NCI-H1092 treated with DMSO at 0.1 percent for 48 hours (cell line): ENCODE data around the gene TIMM44.
A peak's percentile ranks its signal among the peaks of the same experiment; 100 is the strongest.

Experiments used
- DNase-seq: peaks from one replicate; lab custom pipeline; 2025; lab: John Stamatoyannopoulos, UW

The TIMM44 gene

DNA sequence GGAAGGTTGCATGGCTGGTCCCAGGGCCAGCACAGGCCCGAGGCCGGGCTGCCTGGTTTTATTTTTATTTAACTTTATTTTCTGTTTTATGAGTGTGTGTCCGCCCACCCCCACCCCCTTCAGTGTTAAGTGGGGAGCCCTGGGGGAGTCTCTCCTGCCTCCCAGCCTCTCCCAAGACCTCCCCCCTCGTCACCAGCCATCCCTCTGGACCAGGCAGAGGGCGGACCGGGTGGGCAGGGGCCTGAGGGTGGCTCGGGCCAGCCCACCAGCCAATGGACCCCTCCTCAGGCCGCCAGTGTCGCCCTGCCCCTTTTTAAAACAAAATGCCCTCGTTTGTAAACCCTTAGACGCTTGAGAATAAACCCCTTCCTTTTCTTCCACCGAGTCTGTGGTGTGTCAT is 29.4 kb downstream of the TIMM44 start:
- DNase-seq = no peak

DNA sequence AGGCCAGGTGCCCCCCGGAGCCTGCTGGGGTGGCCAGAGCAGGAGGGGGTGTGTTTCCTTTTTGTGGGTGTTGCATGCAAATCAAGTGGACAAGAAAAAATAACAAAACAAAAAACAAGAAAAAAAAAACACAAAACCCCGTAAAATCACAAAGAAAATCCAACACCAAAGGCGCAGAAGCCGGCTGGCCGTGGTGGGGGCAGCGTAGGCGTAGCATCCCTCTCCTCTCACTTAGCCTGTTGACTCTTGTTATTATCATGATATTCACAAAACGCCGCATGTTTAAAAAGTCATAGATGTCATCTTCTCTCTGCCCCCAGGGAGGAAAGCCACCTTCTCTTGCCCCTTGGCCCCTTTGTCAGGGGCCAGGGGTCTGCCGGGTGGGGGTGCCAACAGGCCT is 29.8 kb downstream of the TIMM44 start:
- DNase-seq = no peak

DNA sequence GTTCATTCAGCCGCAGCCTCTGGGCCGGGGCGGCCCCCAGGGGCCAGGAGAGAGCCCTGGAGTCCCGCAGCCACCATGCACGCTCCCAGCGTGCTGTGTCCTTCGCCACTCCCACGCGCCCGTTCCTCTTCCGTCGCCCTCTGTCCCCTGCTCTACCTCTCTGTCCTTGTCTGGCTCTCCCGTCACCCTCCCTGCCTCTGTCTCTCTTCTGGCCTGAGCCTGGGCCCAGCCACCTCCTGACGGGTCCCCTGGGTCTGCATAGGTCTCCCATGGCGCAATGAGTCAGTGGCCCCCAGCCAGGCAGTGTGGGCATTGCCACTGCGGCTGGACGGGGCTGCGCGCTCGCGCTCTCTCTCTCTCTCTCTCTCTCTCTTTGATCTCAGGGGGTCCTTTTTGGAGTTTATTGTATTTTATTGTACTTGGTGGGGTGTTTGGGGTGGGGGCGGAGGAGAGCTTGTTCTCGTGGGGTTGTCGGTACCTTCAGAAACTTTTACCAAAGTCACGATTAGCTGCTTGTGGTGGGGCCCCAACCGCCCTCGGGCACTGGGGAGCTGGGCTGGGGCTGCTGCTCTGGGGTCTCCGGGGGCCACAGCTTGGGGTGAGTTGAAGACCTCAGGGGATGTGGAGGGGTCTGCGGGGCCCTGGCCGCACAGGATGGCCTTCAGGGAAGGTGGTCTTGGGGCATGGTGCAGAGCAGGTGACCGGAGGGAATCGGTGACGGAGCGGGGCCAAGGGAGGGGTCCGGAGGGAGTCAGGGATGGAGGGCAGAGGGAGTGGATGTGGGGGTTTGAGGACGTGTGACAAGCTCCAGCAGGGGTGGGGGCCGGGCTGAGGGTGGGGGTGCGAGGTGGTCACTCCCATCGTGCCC is 30.5 kb downstream of the TIMM44 start:
- DNase-seq = no peak

DNA sequence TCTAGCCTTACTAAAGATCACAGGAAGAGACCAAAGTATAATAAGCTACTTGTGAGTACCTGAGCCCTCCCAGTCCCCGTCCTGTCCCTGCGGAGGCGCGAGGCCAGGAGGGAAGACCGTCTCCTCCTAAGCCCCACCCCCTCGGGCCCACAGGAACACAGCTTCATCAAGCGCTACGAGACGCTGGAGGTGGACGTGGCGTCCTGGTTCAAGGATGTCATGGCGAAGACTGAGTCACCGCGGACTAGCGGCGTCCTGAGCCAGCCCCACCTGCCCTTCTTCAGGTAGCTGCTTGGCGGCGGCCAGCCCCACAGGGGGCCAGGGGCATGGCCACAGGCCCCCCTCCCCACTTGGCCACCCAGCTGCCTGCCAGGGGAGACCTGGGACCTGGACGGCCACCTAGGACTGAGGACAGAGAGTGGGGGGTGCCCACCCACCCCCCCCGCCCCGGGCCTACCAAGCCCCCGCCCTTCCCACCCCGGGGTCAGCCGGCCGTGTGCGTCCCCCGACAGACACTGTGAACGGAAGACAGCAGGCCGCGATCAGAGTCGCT is 31.2 kb downstream of the TIMM44 start:
- no peak for DNase-seq

DNA sequence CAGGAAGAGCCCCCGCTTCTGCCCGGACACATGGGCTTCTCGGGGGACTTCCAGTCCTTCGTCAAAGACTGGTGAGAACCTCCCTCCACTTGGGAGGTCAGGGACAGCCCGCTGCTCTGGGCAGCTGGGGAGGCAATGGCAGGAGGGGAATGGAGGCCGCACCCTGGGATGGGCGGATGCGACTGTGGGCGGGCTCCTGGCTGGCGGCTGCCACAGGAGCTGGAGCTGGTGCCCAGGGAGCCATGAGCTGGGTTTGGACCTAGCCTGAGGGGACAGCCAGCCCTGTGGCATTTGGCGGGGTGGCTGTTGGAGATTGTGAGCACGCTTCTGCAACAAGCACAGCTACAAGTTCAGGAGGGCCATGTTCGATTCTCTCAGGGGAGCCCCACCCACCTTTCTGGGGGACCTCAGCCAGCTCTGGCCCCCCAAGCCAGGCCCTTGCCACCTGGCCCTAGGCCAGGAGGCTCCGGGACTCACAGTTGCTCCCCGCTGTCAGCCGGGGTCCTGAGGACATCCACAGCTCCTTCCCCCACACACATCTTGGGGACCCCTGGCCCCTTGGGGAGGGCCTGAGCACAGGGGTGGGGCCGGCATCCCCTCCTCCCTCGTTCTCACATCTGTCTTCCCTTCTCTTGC is 31.8 kb downstream of the TIMM44 start:
- no peak for DNase-seq

DNA sequence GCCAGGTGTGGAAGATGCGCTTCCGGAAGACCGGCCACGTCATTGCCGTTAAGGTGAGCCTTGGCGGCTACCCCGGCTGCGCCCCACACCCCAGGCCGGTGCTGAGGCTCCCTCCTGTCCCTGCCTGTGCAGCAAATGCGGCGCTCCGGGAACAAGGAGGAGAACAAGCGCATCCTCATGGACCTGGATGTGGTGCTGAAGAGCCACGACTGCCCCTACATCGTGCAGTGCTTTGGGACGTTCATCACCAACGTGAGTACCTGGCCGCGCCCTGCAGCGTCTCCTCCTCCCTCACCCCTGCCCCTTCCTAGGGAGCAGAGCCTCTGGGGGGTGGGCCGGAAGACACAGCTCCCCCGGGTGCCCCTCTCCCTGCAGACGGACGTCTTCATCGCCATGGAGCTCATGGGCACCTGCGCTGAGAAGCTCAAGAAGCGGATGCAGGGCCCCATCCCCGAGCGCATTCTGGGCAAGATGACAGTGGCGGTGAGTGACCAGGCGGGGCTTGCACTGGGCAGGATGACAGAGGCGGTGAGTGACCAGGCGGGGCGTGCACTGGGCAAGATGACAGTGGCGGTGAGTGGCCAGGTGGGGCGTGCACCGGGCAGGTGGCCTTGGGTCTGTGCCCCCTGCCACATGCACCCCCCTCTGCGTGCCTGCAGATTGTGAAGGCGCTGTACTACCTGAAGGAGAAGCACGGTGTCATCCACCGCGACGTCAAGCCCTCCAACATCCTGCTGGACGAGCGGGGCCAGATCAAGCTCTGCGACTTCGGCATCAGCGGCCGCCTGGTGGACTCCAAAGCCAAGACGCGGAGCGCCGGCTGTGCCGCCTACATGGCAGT is 32.9 kb downstream of the TIMM44 start:
- DNase-seq = no peak

DNA sequence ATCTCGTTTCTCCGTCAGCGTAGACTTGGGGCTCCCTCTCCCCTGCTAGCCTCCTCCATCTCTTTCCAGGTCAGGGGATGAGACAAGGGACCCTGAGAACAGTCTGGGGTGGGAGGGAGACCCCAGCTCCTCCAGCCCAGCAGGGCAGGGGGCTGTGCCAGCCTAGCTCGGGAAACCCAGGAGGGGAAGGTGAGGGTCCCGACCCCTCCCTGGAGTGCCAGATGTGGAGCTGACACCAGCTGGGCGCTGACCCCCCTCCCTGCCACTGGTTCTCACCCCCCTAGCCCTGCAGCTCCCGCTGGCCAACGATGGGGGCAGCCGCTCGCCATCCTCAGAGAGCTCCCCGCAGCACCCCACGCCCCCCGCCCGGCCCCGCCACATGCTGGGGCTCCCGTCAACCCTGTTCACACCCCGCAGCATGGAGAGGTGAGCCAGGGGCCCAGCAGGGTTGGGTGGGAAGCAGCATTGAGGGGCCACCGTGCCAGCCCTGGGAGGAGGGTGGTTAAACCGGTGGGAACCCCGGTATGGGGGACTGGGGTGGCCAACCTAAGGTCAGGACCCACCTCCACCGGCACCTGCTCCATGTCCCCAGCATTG is 33.9 kb downstream of the TIMM44 start:
- DNase-seq = no peak

- DNase-seq = no peak
These were observed 34.6 kb downstream of the TIMM44 start for GRCh38 chr19:7908742-7909461.

DNA sequence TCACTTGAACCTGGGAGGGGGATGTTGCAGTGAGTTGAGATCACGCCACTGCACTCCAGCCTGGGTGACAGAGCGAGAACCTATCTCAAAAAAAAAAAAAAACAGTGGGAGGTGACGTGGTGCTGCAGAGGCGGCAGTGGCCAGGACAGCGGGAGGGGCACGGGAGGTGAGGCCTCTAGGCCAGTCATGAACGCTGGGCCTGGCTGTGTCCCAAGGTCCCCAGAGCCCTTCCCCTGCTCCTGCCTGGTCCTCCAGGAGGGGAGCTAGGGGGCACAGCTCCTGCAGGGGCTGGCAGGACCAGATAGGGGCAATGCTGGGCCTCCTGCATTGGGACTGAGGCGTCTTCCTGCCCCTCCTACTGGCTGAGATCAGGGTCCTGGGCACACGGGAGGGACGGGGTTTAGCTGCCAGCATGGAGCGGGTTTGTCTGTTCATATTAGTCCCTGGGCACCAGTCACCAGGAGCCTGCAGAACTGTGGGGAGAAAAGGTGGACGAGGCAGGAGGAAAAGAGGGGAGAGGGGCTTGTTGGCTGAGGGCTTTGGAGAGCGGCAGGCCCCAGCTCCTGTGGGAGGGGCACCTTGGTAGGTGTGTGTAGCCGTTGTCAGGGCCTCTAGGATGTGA is 35.3 kb downstream of the TIMM44 start:
- DNase-seq = no peak

DNA sequence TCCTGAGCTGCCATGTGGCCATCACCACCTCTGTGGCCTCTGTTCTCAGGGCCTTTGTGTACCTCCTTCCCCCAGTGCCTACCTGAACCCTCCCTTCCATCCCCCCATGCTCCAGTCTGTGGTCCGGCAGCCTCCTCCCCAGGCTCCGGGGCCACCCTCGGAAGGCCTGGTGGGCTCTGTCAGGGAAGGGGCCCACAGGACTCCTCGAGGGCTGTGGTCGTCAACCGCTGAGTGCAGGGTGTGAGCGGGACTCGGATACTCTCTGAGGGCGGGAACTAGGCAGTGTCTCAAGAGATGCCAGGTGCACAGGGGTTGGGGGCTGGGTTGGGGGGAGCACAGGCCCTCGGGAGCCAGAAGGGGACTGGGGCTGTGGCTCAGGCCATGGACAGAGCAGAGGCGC is 35.9 kb downstream of the TIMM44 start:
- DNase-seq = no peak

GRCh38 chr19:7907122-7907521 is 36.3 kb downstream of the TIMM44 start:
- no peak for DNase-seq

GRCh38 chr19:7905859-7906258 is 37.6 kb downstream of the TIMM44 start:
- no peak for DNase-seq

GRCh38 chr19:7905268-7905667 is 38.2 kb downstream of the TIMM44 start:
- DNase-seq = no peak

DNA sequence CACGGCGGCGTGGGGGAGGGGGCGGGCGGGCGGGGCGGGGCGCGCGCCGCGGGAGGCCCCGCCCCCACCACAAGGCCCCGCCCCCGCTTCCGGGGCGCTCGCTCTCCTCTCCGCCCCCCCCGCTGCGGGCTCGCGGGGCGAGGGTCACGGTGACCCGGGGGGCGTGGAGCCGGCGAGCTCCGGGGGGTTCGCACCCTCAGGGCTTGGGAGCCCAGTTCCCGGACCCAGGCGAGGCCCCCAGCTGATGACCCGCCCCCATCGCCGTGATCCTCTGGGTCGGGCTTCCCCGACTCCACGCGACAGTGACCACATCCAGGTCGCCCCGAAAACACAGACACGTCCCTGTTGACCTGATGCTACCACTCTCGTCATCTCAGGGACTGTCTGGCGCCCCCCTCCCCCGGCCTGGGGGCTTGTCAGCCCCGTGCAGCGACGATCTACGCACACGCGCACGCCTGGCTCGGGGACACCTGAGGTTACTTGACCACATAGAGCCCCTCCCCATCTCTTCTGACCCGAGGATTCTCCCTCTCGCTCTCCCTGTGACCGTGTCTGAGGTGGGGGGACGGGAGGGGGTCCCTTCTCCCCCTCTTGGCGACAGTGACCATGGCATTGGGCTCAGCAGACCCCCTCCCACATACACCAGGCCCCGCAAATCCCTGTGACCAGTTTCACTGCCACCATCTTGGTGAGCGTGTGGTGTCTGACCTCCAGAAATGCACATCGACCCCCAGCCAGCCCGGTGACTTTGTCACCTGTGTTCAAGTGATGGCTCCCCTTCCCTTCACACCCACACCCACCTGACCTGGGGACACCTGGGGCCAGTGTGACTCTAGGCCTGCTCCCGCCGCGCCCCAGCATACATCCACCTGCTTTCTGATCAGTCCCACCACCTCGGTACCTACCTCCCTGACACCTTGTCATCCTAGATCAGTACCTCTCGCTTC is 39.1 kb downstream of the TIMM44 start:
- no peak for DNase-seq

DNA sequence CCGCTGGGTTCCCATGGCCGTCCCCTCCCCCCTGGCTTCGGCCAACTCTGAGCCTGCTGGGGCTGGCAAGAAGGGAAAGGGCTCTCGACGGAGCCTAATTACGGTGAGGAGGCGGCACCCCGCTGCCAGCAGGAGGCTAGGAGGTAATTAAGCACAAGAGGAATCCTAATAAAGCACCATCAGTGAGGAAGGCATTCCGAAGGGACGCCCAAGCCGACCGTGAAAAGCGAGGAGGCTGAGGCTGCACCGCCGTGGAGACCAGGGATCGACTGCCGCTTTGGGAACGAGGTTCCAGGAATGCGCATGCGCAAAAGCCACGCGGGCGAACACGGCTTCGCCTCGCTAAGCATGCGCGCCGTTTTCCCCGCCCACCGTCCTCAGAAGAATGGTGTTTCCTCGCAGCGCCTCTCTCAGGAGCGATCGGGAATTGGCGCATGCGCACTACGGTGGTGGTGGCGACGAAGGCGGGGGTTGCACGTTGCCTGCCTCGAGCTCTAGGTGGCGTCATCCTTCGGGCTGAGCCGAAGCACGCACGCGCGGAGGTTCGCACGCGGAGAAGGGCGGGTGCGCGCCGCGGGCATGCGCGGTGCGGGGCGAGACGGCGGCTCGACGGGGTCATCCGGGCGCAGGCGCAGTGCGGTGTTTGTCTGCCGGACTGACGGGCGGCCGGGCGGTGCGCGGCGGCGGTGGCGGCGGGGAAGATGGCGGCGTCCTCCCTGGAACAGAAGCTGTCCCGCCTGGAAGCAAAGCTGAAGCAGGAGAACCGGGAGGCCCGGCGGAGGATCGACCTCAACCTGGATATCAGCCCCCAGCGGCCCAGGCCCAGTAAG is 40.0 kb downstream of the TIMM44 start, which contains the start of gene MAP2K7:
TSS of gene MAP2K7 (plus strand) at position 634 of the 830 bp plus-strand sequence. CDS start at position 702, 68 bp downstream.
- DNase-seq = peak; percentile 99

DNA sequence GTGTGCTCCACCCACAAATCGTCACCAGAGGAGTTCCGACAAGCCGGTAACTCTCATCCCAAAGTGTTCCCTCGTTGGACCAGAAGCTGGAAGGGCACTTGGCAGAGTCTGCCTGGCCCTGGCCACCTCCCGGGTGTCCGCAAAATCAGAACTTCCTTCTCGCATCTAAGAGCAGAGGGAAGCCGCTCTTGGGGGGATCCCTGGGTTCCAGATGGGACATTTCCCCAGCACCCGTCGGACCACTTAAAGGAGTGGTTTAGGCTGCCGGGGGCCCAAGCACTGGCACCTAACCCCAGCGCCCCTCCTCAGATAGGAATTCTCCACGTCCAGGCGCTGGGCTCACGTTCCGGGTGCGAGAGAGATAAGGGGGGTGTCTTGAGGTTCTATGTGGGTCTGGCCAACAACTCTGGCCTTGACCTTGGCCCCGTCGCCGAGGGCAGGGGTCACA is 40.6 kb downstream of the TIMM44 start:
- no peak for DNase-seq

DNA sequence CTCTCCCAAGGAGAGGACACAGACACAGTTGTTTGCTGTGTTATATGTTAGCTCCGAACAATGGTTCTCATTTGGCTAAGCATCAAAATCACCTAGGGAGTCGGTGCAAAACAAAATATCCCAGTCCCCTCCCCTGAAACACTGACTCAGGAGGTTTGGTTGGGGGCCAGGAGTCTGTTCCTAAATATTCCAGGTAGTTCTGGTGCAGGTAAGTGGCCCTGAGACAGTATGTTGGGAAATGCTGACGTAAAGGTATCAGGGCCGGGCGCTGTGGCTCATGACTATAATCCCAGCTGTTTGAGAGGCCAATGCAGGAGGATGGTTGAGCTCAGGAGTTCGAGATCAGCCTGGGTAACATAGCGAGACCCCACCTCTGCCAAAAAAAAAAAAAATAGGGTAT is 42.1 kb downstream of the TIMM44 start:
- DNase-seq = no peak

DNA sequence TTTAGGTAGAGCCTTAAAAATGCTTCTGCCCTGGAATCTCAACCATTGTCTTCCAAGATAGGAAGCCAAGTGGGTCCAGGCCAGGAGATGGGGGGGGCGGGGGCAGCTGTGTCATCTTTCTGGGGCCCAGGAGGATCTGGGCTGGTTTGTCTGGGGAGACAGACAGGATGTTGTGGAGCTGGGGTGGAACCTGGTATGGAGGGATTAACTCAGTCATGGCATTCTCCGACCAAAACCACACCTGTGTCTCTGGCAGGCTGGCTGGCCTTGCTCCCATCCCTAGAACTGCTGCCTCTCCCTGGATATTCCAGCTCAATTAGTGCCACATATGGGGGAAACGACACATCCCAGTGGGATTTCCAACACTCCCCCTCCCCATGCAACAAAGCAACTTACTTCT is 42.5 kb downstream of the TIMM44 start:
- DNase-seq = no peak
